Stimulated activated CD4-positive, alpha-beta T cell treated with anti-CD3 and anti-CD28 coated beads, TNF-alpha, amount 100 ng/mL, for 1 hour (primary cell): ENCODE results near the gene ORM1.
A peak's percentile ranks its signal among the peaks of the same experiment; 100 is the strongest.

Source experiments
- DNase-seq, 3 donors: peaks; one replicate each; pipeline ENCODE4 v3.0.0-alpha.2; 2020; ENCODE audit warnings: low read depth in 3 of 3, low spot score in 1 of 3

ORM1 gene

DNA sequence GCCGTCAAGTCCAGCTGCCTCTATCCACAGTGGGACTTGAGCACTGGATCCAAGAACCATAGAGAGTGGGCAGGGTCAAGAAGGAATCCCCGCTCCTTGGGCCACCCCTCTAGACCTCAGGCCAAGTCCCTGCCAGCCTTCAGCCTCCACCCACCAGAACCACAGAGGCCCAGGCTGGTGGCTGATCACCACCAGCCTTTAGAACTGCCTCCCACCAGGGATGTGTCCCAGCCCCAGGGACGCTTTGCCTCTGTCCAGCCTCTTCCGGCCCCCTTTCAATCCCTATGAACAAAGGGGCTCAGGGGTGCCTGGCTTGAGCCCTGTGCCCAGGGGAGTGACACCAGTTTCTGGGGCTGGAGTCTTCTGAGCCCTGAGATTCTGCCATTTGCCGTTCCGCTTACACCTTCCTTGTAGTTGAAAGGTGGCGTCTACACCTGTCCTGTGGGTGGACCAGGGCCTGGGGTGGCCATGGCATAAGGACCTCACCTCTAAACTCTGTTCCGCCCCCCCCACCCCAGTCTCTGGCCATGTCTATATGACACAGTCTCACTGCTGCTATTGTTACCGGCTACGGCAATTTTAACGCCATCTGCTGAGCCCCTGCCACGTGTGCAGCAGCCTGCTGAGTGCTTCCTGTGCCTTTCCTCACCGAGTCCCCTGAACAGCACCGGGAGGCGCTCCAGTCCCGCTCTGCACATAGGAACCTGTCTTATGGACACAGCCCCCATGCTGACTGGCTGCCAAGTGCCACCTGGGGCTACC lies 35.7 kb upstream of the ORM1 start:
- no peak for DNase-seq

DNA sequence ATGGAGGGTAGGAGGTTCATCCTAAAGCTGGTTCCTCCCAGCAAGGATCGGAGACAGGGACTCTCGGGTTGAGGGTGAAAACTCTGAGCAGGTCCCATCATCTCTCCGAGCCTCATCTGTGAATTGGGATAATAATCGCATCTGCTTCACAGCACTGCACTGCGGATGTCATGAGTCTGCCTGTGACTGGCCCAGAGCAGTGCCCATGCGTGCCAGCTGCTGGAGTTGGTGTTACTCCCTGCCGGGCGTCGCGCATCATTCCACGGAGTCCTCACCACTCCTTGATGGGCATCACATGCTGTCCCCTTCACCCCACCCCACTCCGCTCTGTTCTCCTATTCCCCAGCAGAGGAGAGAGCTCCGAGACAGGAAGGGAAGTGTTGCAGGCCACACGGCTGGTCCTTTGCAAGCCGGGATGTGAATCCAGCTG lies 35.1 kb upstream of the ORM1 start:
- DNase-seq: no peak

DNA sequence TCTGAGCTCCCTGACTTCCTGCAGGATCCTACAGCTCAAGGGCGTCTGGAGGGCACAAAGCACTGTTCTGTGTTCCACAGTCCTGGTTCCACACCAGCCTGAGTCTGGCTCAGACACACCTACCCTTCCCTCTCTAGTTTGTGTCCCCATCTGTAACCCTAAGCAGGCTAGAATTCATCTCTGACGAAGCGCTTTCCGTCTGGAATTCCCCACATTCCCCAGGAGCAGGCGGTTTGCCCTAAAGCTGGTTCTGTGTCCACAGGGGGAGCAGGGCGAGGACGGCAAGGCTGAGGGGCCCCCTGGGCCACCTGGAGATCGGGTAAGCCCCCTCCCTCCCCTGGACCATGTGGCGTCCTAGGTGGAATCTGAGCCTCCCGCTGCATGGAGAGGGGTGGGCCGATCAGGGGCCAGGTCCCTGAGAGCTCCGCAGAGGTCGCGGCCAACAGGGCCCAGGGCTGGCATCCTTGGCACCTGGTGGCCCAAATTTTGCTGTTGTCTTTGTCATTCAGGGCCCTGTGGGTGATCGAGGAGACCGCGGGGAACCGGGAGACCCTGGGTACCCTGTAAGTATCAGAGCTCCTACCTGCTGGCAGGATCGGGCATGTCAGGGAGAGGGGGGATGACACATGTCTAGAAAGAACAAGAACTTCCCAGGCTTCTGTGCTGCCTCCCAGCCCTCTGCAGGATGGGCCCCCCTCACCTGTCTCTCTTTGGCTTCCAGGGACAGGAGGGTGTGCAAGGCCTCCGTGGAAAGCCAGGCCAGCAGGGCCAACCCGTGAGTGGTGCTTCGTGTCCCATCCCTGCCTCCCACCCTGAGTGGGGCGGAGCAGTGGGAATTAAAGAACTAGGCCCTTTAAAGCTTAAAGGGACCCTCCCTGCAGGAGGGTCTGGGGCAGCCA lies 34.5 kb upstream of the ORM1 start:
- no peak for DNase-seq

DNA sequence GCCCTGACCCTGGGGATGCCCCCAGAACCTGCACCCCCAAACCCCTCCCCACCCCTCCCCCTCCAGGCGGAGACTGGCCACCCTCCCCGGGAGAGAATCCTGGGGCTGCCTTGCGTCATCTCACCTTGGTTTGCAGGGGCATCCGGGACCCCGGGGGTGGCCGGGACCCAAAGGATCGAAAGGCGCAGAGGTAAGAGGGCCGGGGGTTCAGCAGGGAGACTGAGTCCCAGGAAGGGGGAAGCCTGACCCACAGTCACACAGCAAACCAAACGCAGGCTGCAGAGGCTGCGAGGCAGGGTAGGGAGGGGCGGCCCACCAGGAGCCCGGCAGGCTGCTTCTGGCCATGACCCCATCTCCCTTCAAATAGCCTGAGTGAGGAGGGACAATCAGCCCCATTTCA lies 33.8 kb upstream of the ORM1 start:
- no peak for DNase-seq

DNA sequence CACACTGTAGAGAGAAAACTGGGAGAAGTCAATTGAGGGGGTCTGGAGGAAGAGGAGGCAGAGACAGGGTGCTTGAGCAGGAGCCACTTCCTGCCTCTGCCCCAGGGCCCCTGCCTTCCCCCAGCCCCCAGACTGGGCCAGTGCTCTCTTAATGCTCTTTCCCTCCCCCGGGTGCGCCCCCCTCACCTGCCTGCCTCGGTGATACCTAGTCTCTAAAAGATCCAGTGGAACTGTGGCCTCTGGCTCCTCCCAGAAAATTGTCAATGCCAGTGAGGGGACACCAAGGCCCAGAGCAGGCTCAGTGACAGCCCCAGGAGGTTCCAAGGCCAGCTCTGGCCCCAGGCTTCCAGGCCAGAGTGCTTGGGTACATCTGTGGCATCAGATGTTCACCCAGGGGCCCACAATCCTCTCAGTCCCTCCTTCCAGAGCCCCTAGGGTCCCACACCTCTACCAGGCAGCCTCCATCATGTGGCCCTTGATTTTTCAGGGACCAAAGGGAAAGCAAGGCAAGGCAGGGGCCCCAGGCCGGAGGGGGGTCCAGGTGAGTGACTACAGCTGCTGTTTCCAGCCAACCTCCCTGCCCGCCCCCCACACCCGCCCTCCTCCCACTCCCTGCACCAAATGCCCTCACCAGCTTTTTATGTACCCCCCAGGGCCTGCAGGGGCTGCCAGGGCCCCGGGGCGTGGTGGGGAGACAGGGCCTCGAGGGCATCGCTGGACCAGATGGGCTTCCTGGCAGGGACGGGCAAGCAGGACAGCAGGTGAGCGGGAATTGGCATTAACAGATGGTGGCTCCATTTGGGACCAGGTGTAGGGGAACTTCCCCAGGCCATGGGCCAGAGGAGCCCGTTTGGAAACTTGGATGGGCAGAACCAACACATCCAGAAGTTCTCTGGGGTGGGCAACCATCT lies 33.1 kb upstream of the ORM1 start:
- no peak for DNase-seq

DNA sequence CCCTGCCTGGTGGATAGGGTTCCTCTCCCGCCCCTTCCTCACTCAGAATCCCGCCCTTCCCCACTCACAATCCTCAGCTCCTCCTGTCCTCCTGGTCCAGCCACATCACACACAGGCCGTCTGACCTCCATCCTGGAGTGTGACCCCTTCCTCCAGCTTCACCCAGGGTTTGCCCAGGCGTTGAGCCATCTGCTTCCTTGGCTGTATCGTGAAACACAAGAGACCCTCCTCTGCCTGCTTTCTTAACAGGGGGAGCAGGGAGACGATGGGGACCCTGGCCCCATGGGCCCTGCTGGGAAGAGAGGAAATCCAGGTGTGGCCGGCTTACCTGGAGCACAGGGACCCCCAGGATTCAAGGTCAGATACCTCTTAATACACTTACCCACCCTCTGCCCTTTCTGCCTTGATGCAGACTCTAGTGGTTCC lies 32.3 kb upstream of the ORM1 start:
- DNase-seq: no peak

DNA sequence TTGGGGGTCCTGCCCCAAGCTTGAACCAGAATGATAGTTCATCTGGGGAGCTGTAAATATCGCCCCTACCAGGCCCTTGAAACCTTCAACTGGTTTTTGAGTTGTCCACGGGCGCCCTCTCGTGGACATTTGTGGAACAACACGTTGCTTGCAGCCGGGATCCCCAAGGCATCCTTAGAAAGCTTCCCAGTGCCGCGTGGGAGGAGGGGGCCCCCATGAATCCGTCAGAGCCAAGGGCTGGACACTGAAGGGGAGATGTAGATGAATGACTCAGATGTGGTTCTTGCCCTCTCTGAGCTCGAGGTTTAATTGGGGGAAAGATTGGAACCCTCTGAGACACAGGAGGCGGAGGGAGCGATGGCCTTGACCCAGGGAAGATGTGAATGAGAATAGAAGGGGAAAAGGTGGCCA lies 31.8 kb upstream of the ORM1 start:
- peak; percentile 18 to 63 (median 41) for DNase-seq

DNA sequence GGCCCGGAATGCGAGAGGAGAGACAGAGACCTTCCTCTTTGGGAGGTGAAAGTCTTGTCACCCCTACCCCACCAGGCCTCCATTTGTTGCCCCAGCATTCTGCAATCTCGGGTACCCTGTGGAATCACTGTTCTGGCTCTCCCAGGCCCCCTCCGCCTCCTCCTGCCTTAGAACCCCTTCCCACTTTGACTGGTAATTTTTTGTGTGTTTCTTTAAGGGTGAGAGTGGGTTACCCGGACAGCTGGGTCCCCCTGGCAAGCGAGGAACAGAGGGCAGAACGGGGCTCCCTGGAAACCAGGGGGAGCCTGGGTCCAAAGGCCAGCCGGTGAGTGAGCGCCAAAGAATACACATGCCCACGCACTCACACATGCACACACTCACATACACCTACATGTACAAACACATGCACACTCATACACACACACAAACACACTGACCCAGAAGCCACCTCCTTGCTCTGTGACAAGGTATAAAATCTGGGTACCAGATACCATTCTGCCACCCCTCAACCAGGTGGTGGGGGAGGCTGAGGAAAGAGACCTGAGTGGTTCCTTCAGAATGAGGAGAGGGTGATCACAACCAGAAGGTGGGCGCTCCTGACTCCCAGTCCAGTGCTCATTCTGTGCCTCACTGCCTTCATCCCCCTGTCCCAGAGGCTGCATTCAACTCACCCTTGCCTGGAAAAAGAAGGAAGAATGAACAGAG lies 30.9 kb upstream of the ORM1 start:
- DNase-seq: no peak

DNA sequence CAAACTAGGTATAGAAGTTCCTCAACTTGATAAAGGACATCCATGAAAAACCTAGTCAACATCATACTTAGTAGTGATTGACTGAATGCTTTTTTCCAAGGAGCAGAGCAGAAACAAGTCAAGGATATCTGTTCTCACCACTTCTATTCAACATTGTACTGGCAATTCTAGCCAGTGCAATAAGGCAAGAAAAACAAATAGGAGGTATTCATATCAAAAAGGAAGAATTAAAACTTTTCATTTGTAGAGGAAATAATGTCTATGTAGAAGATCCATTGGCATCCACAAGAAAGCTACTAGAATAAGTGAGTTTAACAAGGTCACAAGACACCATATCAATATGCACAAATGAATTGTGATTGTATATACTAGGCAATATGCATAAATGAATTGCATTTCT lies 28.2 kb upstream of the ORM1 start:
- no peak for DNase-seq

DNA sequence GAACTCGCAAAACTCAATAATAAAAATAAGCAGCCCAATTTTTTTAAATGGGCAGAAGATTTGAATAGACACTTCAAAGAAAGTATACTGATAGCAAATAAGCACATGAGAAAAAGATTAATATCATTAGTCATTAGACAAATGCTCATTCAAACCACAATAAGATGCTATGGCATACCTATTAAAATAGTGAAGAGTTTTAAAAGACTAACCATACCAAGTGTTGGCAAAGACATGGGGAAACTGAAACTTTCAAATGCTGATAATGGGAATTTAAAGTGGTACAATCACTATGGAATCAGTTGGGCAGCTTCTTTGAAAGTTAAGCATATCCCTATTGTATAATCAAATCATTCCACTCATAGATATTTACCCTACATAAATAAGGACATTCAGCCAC lies 26.6 kb upstream of the ORM1 start:
- no peak for DNase-seq

DNA sequence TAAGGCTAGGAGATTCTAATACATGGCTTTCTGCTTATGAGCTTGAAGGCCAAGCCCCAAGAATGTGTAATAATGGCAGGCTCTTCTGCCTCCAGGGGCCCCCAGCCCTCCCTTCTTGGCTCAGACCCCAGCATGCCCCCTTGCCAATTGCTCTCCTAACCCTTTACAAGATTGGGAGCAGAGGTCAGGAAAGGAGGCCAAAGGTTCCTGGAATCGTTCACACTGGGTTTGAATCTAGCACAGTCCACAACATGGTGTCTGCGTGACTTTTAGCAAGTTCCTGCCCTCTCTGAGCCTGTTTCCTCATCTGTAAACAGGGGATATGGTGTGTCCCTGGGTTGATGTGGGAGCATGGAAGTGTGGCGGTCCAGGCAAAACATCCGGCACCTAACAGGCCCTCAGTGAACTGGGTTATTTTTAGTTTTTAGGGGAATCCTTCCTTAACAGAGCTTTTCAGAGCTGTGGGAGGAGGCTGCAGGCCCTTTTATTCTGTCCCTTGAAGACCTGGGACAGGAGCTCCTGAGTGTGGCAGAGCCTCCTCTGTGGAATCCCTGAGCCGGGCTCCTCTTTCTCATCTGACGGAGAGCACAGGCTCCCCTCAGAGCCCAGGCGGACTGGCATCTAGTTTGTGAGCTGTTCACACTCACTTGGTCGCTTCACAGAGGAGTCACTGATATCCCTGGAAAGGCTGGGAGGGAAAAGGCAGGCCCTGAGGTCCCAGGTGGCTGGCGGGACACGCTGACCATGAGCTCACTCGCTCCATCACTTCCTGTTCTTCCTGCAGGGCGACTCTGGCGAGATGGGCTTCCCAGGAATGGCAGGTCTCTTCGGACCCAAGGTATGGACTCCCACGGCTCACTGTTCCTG lies 23.4 kb upstream of the ORM1 start:
- DNase-seq: no peak

DNA sequence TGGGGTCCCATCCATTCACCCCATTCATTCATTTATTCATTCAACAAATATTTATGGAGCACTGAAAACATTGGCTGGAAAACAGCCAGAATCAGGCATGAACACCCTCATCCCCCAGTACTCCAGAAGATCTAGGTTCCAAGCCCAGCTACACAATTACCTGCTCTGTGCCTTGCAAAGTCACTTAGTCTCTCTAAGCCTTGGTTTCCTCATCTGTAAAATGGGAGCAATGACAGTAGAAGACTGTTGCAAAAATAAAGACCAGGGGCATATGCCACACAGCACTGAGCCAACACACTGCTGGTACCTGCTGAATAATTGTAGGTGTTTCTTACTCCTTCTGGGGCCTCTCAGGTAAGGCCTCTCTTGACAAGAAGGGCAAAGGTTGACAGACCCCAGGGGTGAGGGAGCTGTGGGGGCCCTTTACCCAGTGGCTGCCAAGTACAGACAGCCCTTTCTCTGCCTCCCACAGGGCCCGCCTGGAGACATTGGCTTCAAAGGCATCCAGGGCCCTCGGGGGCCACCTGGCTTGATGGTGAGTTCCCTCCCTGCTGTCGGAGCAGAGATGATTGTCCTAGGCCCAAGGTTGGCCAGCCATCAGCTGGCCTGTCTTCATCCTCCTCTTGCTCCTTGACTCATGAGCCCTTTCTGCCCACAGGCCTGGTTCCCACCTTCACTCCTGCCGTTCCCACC lies 22.6 kb upstream of the ORM1 start:
- no peak for DNase-seq

DNA sequence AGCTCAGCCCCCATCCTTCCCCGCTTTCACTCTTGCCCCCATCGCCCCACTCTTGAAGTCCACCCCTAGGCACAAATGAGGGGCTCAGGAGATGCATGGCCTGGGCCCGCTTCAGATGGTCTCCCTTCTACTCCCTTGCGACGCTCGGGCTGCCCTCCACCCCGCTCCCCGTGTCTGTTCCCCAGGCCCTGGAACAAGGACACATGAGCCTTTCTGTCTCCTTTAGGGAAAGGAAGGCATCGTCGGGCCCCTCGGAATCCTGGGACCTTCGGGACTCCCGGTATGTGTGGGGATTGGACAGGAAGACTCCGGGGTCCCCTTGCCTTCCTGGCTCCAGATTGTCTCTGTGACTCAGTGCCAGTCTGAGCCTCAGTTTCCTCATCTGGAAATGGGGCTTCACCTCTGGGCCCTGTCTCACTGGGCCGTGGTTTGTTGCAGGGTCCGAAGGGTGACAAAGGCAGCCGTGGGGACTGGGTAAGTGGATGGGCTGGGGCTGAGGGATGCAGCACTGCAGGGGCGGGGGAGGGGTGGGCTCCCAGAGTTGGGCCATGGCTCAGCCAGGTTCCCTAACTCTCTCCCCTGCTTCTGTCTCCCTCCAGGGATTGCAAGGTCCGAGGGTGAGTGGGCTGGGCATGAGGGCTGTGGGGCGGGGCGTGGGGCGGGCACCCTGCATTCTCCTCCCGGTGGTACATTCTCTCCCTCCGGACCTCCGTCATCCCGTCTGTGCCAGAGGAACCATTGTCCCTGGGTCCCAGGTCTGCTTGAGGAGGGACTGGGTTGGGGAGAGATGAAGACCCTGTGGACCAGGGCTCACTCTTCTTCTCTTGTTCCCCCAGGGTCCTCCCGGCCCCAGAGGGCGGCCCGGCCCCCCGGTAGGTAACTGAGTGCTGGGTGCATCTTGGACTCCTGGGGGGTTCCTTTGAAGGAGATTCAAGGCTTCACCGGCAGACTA lies 21.8 kb upstream of the ORM1 start:
- DNase-seq: no peak

DNA sequence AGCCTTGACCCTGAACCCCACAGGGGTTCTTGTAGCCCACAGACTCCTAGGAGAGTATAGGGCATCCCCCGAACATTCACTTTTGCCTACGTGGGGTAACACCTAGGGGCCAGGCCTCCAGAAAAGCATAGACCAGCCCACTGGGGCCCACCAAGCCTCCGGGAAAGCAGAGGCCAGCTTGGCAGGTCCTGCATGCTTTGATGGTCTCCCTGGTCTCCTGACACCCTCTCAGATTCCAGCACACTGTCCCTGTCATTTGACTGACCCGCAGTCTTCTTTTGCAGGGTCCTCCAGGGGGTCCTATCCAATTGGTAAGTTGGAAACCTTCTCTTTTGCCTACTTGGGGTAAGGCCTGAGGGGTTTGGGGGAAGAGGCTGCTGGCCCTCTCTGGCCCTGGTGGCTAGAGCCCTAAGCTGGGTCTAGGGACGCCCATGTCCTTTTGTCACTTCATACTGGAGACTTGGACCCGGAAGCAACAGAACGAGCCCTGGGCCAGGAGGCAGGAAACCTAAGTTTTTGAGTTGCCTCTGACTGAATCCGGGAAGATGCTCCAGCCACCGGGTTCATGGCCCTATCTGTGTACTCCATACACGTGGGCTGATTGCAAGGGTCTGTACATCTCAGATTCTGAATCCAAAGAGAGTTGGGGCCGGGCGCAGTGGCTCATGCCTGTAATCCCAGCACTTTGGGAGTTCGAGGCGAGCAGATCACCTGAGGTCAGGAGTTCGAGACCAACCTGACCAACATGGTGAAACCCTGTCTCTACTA lies 20.9 kb upstream of the ORM1 start:
- no peak for DNase-seq

DNA sequence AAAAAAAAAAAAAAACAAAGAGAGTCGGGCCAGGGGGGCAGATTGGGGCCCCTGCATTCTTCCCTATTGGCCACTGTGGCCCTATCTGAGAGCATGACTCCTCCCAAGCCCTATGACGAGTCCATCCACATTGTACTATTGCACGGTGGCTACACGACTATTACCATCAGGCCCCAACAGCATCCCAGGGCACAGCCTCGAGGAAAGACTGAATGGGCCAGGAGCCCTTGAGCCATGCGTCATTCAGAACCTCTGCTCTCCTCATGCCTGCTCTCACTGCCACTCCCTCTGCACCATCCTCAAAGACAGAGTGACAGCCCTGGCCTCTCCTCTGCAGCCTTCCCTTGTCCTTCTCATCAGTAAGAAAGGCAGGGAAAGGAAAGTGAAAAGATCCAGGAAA lies 20.2 kb upstream of the ORM1 start:
- DNase-seq: no peak

DNA sequence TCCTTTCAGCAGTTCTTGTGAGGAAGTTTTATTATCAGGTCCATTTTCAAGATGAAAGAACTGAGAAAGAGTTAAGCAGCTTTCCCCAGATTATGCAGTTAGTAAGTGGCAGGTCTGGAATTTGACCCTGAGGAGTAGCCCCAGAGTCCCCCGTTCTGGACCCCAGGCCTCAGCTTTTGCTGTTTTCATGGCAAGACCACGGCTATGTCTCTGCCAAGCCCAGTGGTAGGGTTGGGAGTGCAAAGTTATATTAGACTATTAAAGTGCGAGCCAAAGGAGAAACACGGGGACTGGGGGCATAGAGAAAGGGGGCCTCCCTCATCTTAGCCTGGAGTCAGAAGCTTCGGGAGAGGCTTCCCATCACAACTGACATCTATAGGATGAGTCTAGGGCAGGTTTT lies 19.3 kb upstream of the ORM1 start:
- DNase-seq: no peak

DNA sequence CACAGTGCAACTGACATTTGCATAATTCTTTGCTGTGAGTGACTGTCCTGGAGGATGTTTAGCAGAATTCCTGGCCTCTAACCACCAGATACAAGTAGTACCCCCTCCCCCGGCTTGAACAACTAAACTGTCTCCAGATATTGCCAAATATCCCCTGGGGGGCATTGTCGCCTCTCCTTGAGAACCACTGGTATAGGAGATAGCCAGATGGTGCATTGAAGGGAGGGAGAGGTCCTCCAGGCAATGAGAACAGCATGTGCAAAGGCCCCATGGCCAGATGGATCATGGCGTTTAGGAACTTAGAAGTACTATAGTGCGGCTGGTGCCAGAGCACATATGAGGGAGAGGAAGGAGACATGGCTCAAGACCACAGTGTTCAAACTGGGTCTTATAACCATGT lies 18.9 kb upstream of the ORM1 start:
- DNase-seq: no peak
